HG03460 (cell line): ENCODE data around the gene OTUB1.

Source experiments
- ATAC-seq: cut with Tn5 transposase; IDR thresholded peaks from one replicate; pipeline ENCODE4 v1.9.1; 2021; ENCODE audit not compliant: unreplicated experiment

The OTUB1 gene

GRCh38 chr11:63974259-63975143 lies 11.7 kb upstream of the OTUB1 start, which contains the start of gene COX8A:
TSS of gene COX8A (plus strand) at chr11:63974620. CDS start at chr11:63974681, 61 bp downstream.
- peak; percentile 97 for ATAC-seq

- no peak for ATAC-seq
Observed at GRCh38 chr11:63978551-63979239, 7.5 kb upstream of the OTUB1 start.

DNA sequence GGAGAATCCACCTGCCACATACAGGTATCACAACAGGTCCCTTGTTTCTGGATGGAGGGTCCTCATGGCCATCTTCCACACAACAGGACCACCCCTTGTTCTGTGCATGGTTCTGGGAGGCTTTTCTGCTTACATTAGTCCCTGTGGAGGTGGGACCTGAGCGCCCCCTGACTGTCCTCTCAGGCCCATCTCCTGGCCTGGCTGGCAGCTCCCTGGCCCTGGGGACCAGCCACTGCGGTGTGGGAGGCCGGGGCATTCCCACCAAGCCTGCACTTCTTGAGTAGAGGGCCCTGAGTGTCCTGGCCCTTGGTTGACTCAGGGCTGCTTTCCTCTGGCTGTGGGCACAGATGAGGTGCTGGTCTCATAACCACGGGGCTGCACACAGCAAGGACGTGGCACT lies 6.8 kb upstream of the OTUB1 start:
- ATAC-seq, result no peak

DNA sequence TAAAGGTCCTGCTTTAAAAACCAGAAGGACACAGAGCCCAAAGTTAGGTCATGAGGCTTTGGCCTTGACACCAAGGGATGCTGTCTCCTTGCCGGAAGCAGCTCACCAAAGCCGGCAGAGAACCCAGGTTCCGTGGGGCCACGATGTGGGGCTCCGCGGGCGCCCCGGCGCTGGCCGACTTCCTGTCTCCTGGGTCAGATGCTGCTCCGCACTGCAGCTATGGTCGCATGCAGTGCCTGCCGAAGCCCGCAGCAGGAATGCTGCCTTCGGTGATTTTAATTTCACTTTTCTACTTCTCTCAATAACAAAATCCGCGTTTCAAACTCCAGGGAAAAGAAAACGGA lies 454 bp upstream of the OTUB1 start:
- ATAC-seq, result peak; percentile 55

GRCh38 chr11:63986932-63987513 lies 785 bp downstream of the OTUB1 start:
- ATAC-seq, result no peak

- ATAC-seq, result no peak
Observed at GRCh38 chr11:63991558-63991957, 5.3 kb downstream of the OTUB1 start.

GRCh38 chr11:63993100-63993499 lies 6.9 kb downstream of the OTUB1 start:
- no peak for ATAC-seq

DNA sequence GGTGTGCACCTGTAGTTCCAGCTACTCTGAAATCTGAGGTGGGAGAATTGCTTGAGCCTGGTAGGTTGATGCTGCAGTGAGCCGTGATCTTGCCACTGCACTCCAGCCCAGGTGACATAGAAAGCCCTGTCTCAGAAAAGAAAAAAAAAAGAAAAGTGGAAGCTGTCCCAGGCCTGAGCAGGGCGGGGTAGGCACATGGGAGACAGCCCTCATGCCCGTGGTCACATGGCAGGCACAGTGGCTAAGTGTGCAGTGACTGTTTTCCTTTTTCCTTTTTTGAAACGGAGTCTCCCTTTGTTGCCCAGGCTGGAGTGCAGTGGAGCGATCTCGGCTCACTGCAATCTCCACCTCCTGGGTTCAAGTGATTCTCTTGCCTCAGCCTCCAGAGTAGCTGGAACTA lies 7.8 kb downstream of the OTUB1 start:
- no peak for ATAC-seq

DNA sequence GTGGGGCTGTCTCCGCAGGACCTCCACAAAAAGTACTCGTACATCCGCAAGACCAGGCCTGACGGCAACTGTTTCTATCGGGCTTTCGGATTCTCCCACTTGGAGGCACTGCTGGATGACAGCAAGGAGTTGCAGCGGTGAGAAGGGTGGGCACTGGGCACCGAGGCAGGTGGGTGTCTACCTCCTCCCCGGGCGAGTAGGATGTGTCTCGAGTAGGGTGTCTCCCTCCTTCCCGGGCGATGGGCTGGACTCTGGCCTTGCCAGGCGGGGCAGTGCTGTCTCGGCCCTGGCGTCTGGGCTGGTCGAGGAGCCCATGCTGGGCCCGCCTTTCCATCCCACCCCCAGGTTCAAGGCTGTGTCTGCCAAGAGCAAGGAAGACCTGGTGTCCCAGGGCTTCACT lies 10.3 kb downstream of the OTUB1 start:
- ATAC-seq, result no peak

GRCh38 chr11:63997104-63997700 lies 11.0 kb downstream of the OTUB1 start:
- ATAC-seq, result no peak

DNA sequence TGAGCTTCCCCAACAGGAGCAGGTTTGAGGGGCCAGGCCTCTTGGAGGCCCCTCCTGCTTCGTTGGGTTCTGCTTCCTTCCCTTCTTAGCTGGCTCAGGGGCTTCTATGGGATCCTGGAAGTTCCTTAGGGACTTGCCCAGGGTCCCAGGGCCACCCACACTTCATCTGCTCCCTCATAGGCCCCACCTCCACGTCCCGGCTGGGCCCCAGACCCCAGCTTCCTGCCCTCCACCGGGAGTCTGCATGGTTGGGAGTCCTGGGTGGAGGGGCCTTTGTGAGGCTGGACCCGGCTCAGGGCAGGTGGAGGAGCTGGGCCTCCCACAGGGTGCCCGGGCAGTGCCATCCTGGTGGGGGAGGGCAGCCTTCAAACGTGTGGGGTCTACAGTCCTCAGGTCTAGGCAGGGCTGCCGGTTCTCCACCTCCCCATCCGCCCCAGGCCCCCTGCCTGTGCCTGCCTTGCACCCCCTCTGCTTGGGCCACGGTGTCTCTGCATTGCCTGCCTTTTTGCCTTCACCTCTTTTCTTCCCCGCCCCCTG lies 11.6 kb downstream of the OTUB1 start:
- no peak for ATAC-seq

DNA sequence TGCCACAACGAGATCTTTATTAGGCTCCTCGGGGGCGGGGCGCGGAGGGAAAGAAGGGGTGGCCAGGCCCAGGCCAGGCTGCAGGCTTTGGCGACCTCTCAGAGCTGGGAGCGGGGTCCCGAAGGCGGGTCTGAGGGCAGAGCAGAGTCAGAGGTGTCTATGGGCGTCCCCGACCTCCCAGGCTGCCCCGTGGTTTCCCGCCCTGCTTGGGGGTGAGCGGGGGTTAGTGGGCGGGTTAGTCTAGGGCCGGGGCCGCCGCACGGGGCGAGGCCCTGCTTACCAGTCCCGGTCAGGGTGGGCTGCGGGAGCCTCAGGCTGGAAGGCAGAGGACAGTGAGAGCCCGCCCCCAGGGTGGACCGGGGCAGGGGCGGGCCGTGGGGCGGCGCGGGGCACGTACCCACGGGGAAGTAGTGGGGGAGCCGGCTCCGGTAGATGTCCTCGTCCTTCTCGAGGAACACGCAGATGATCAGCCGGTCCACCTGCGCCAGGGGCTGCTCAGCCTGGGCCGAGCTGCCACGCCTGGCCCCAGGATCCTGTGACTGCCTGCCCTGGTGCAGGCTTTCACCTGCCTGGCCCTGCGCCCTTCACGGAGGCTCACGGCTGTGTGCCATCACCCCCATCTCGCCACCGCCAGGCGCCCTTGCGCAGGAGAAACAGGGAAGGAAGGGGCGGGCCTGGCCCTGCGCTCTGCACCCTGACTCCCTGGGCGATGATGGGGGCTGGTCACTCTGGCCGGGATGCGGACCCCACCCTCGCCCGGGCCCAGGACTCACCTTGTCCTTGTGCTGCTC lies 12.5 kb downstream of the OTUB1 start:
- no peak for ATAC-seq

DNA sequence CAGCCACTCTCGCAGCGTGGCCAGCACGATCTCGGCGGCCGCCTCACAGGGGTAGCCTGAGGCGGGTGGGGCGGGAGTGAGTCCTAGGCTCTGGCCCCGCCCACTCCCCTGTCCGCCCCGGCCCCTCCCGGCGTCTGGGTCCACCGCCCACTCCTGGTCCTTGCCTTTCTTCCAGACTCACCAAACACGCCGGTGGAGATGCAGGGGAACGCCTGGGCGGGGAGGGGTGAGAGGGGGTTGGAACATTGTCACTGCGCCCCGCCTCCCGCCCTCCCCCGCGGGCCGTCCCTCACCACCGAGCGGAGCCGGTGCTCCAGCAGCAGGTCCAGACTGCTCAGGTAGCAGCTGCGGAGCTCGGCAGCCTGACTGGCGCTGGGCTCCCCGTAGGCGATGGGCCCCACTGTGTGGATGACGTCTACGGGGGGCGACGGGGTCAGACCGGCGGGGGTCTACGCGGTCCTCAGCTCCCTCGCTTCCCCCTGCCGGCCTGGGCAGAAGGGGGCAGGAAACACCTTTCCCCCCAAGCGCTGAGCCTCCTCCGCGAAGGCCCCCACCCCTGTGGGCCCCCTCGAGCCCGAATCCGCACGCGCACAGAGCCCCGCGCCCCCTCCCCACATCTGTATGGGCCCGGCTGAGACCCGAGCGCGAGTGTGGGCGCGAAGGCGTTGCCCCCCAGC lies 13.2 kb downstream of the OTUB1 start:
- no peak for ATAC-seq

DNA sequence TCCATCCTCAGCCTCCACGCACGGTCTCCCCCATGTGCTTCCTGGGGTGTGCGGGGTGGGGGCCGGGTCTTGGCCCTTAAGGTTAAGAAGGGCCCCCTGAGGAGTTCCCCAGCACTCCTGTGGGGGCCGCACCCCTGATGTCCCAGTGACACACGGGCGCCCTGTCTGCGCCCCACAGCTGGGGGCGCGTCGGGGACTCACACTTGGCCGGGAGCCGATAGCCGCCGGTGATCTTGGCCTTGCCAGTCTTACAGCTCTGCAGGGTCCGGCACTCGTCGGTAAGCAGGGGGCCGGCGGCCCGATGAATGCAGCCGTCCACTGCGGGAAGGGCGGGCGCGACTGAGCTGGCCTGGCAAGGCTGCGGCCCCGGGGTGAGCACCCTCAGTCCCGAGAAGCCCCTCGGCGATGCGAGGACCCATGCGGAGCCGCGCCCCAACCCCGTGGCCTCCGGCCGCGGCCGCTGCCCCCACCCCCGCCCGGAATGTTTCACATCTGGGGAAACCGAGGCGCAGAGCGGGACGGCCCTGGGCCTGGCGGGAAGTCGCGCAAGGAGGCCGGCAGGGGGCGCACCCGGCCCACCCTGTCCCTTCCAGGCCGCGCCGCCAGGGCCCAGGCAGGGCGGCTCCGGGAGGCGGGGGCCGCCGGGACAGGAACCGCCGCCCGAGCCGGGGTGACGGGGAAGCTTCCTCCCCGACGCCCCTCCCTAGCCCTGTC lies 13.9 kb downstream of the OTUB1 start:
- ATAC-seq, result peak; percentile 50

DNA sequence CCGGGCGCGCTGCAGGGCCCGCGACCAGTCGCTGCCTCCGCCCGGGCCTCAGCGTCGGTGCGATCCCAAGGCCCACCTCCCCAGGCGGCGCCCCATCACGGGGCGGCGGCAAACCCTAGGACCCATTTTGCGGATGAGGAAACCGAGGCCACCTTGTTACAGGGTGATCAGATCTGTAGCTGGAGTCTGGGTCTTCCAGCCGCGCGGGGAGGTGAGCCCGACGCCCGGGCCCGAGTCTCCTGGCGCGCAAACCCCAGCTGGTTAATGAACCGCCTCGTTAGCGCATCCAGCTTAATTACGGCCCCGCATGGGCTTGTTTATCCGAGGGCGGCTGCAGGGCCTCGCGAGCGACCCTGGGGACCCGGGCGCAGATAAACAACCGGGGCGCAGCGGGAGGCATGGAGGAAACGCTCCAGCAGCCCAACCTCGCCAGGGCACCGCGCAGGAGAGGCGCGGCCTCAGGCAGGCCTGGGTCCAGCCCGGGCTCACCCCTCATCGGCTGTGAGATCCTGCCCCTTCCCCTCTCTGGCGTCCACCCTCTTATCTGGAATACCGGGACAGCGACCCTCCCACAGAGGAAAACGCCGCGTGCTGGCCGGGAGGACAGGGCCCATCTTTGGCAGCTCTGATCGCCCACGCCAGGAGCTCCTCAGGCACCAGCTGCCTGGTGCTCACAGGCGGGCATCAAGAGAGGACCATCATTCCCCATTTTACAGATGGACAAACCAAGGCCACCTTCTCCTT lies 14.7 kb downstream of the OTUB1 start:
- no peak for ATAC-seq

GRCh38 chr11:64001484-64002420 lies 15.5 kb downstream of the OTUB1 start:
- ATAC-seq, result no peak

DNA sequence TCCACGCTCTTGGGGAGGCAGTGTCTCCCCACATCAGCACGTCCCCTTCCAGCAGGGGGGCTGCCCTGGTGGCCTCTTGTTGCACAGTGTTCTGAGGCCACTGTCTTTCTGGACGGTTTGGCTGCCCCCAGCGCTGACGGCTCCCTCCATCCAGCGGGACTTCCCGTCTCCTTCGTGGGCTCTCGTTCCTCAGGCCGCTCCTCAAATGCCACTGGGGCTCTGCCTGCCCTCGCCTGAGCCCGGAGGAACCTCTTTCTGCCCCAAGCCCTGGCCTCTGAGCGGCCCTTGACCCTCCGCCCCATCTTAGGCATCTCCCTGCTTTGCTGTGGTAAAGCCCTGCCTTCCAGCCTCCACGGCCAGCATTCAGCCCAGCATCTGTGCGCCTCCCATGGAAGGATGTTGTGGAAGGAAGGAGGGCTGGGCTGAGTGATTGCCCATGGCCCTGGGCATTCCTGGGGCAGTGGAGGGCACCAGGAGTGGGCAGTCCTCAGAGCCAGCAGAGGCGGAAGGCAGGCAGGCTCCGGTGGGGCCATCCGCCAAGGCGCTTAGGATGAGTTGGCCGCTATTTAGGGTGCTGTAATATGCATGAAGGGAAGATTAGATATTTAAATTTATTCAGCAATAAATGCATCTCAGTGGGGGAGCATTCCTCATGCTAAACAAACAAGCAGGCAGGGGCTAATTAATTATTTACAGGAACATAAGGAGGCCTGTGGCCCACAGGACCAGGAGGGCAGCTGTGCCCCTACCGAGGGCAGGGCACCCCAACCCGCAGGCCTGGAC lies 17.8 kb downstream of the OTUB1 start:
- no peak for ATAC-seq
